PC-9 (cell line): ENCODE measurements around the gene MSH2. TPM values are rescaled to one million over a fixed set of nuclear protein-coding genes. Genes with fewer than 3 reads are reported as not detected.

Source experiments
- BruUV-seq: library from RNA; stranded (reverse); fragments of 400-500 nt; replicated peaks from 2 replicates; lab custom pipeline; 2021; lab: Mats Ljungman, UMichigan
- CTCF ChIA-PET: fragments of 300-600 bp; sonication (Branson Sonifier 250); formaldehyde crosslinking; loops from one replicate; lab custom pipeline; 2022; ENCODE audit warnings: antibody characterized with exemption; lab: Charles Lee
- POLR2A ChIA-PET: fragments of 300-600 bp; sonication (Branson Sonifier 250); formaldehyde crosslinking; loops from one replicate; lab custom pipeline; 2022; ENCODE audit warnings: antibody characterized with exemption; ENCODE audit not compliant: unreplicated experiment; lab: Charles Lee
- DNase-seq, 2 experiments: peaks; one replicate each; pipeline versions ENCODE4 v3.0.0 to v3.0.0-alpha.2; 2015 to 2022; ENCODE audit warnings: mixed read lengths in 1 of 2
- H2AFZ ChIP-seq: fragments of 200-600 bp; sonication (generic); 2 replicates; pipeline ENCODE4 v1.8.1; 2017; ENCODE audit warnings: antibody characterized with exemption
- H3F3A ChIP-seq: fragments of 200-600 bp; sonication (generic); 2 replicates; pipeline ENCODE4 v1.8.1; 2017; ENCODE audit warnings: antibody characterized with exemption, mild to moderate bottlenecking, low read depth; ENCODE audit not compliant: insufficient read depth
- H3K27ac ChIP-seq: fragments of 200-600 bp; sonication (generic); 2 replicates; pipeline ENCODE4 v1.6.1; 2016; ENCODE audit warnings: mixed run types
- H3K27me3 ChIP-seq: fragments of 200-600 bp; sonication (generic); 2 replicates; pipeline ENCODE4 v1.6.1; 2016; ENCODE audit warnings: low read depth, mixed run types; ENCODE audit not compliant: insufficient read depth
- H3K36me3 ChIP-seq: fragments of 200-600 bp; sonication (generic); 2 replicates; pipeline ENCODE4 v1.6.1; 2016; ENCODE audit warnings: low read depth, mixed run types
- H3K4me1 ChIP-seq: fragments of 200-600 bp; sonication (generic); replicated peaks from 2 replicates; pipeline ENCODE4 v1.6.1; 2016; ENCODE audit warnings: mixed run types; ENCODE audit not compliant: insufficient read depth
- H3K4me2 ChIP-seq: fragments of 200-600 bp; sonication (generic); 2 replicates; pipeline ENCODE4 v1.6.1; 2017; ENCODE audit warnings: mixed run types
- H3K4me3 ChIP-seq: fragments of 200-600 bp; sonication (generic); 2 replicates; pipeline ENCODE4 v1.6.1; 2016; ENCODE audit warnings: mixed run types
- H3K79me2 ChIP-seq: fragments of 200-600 bp; sonication (generic); 2 replicates; pipeline ENCODE4 v1.6.1; 2017; ENCODE audit warnings: low read depth, mixed run types
- H3K9me2 ChIP-seq: fragments of 200-600 bp; sonication (generic); 2 replicates; pipeline ENCODE4 v1.8.1; 2017; ENCODE audit warnings: mild to moderate bottlenecking; ENCODE audit not compliant: insufficient read depth
- H3K9me3 ChIP-seq: fragments of 200-600 bp; sonication (generic); 2 replicates; pipeline ENCODE4 v1.8.1; 2016; ENCODE audit warnings: low read depth; ENCODE audit not compliant: insufficient read depth
- H4K20me1 ChIP-seq: fragments of 200-600 bp; sonication (generic); 2 replicates; pipeline ENCODE4 v1.8.1; 2017; ENCODE audit not compliant: insufficient read depth
- CTCF ChIP-seq: fragments of 200-600 bp; sonication (generic); conservative IDR thresholded peaks from 2 replicates; pipeline ENCODE4 v1.6.1; 2017; ENCODE audit warnings: mixed run types, antibody characterized with exemption, mild to moderate bottlenecking, moderate library complexity
- EZH2 ChIP-seq: fragments of 200-600 bp; sonication (generic); IDR thresholded peaks from 2 replicates; pipeline ENCODE4 v1.8.0; 2017; ENCODE audit warnings: antibody characterized with exemption, low read depth
- intact Hi-C: fragments of 100-400 bp; cut with micrococcal nuclease; formaldehyde crosslinking; loops from one replicate; pipeline ENCODE4 v1.10.0; 2022; ENCODE audit not compliant: unreplicated experiment
- total RNA-seq: library from RNA; stranded (reverse); gene quantifications from 2 replicates; pipeline ENCODE4 v1.2.3, GENCODE V29; 2021

Gene MSH2
- total RNA-seq, 1 experiment from 2014 or later, result 54.2 TPM

- no peak overlapping the region for H3K27ac ChIP-seq
- no peaks in the 10 kb centered on the region for H3K9me2 ChIP-seq
- H3K4me3 ChIP-seq, result no peak overlapping the region
- peaks cover 4% of the 10 kb centered on the region; the same call in 1 of the 2 replicates for H3K9me3 ChIP-seq
- POLR2A ChIA-PET, result interaction anchor here (0.6 kb wide), 1 partner anchor 313 kb away, joined by 3 read pairs; no protein-coding TSS in a partner anchor
- CTCF ChIA-PET, result interaction anchor here (0.7 kb wide), 1 partner anchor 61 kb away, joined by 7 read pairs; no protein-coding TSS in a partner anchor
- intact Hi-C loops, result no loop called here
- BruUV-seq, result no TSS peak
- no peaks in the 10 kb centered on the region for H3K36me3 ChIP-seq
- H3F3A ChIP-seq, result peaks cover 15% of the 10 kb centered on the region; the same call in 1 of the 2 replicates
- H4K20me1 ChIP-seq, result no peaks in the 10 kb centered on the region
- no peaks in the 10 kb centered on the region for H3K27me3 ChIP-seq
- peak in 1 of 2 experiments; percentile 11 for DNase-seq
- H3K79me2 ChIP-seq, result no peaks in the 10 kb centered on the region
- no peak overlapping the region for H3K4me2 ChIP-seq
- TF ChIP-seq CTCF (no peak), EZH2 (no peak)
- no peak overlapping the region for H2AFZ ChIP-seq
- H3K4me1 ChIP-seq, result peaks cover 19% of the 10 kb centered on the region
These were observed 95.0 kb downstream of the MSH2 start for GRCh38 chr2:47497843-47498460.

- no peak for TF ChIP-seq EZH2
- peaks cover 4% of the 10 kb centered on the region; the same call in 1 of the 2 replicates for H3K9me3 ChIP-seq
- H3K27me3 ChIP-seq, result no peaks in the 10 kb centered on the region
- BruUV-seq, result no TSS peak
- H3F3A ChIP-seq, result peaks cover 15% of the 10 kb centered on the region; the same call in 1 of the 2 replicates
- H3K4me2 ChIP-seq, result no peak overlapping the region
- no peaks in the 10 kb centered on the region for H3K79me2 ChIP-seq
- no peak overlapping the region for H2AFZ ChIP-seq
- no peak for DNase-seq
- no peaks in the 10 kb centered on the region for H3K36me3 ChIP-seq
- ChIA-PET CTCF (interaction anchor here (0.7 kb wide), 1 partner anchor 199 kb away, joined by 3 read pairs; no protein-coding TSS in a partner anchor), POLR2A (no interaction called here)
- no peak overlapping the region for H3K4me3 ChIP-seq
- intact Hi-C loops, result no loop called here
- H3K9me2 ChIP-seq, result no peaks in the 10 kb centered on the region
- no peaks in the 10 kb centered on the region for H4K20me1 ChIP-seq
- no peak overlapping the region for H3K27ac ChIP-seq
- peaks cover 19% of the 10 kb centered on the region for H3K4me1 ChIP-seq
These were observed 96.1 kb downstream of the MSH2 start for GRCh38 chr2:47499093-47499492.

GRCh38 chr2:47499621-47500309, 96.8 kb downstream of the MSH2 start:
- Histone ChIP-seq H3K36me3 (no peaks in the 10 kb centered on the region), H3K79me2 (no peaks in the 10 kb centered on the region), H3K27me3 (no peaks in the 10 kb centered on the region), H3K9me2 (no peaks in the 10 kb centered on the region), H3K9me3 (peaks cover 4% of the 10 kb centered on the region), H3K27ac (no peak overlapping the region), H3K4me2 (no peak overlapping the region), H3K4me1 (peaks cover 19% of the 10 kb centered on the region), H3F3A (peaks cover 15% of the 10 kb centered on the region; the same call in 1 of the 2 replicates), H3K4me3 (no peak overlapping the region), H2AFZ (no peak overlapping the region), H4K20me1 (no peaks in the 10 kb centered on the region)
- CTCF ChIA-PET, result interaction anchor here (0.7 kb wide), 1 partner anchor 200 kb away, joined by 3 read pairs; no protein-coding TSS in a partner anchor
- POLR2A ChIA-PET, result no interaction called here
- TF ChIP-seq CTCF (no peak), EZH2 (no peak)
- no TSS peak for BruUV-seq
- DNase-seq, result no peak
- intact Hi-C loops, result no loop called here
